HG02759 (cell line): ENCODE data around the gene PPP1R9A.
"Not testable (repeated sequence)": the region's sequence is repeated elsewhere in the genome, so short reads cannot be mapped to it uniquely, and the experiment has no call there.

Experiments used
- ATAC-seq: cut with Tn5 transposase; IDR thresholded peaks from one replicate; pipeline ENCODE4 v1.9.1; 2021; ENCODE audit warnings: mild to moderate bottlenecking, moderate library complexity; ENCODE audit not compliant: unreplicated experiment

Gene PPP1R9A

DNA sequence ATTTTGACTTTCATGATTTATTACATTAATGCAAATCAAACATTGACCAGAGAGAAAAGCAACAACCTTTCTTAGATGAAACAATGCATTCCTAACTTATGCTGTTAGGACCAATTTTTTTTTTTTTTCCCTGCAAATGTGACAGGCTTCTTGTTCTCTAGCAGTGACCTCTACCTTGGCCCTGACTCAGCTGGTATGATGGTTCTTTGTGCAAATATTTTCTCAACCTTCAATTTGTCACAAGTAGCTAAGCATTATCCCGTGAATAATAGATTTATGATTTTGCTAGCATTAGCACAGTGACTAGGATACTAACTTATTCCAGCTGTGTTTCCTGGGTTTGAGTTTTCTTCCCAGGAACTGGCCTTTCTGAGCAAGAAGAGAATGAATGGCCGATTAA lies 64.9 kb downstream of the PPP1R9A start:
- no peak for ATAC-seq

DNA sequence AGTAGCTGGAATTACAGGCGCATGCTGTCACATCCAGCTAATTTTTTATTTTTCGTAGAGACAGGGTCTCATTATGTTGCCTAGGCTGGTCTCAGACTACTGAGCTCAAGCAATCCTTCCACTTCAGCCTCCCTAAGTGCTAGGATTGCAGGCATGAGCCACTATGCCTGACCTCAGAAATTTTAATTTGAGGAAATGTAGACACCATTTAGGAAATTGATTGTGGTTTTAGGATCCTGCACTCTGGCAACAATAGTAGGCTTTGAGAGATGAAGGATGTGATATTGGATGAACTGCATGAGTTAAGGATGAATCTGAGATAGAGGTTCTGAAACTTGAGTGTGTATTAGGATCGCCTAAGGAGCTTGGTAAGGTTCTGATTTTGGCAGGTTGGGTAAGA lies 66.5 kb downstream of the PPP1R9A start:
- no peak for ATAC-seq

DNA sequence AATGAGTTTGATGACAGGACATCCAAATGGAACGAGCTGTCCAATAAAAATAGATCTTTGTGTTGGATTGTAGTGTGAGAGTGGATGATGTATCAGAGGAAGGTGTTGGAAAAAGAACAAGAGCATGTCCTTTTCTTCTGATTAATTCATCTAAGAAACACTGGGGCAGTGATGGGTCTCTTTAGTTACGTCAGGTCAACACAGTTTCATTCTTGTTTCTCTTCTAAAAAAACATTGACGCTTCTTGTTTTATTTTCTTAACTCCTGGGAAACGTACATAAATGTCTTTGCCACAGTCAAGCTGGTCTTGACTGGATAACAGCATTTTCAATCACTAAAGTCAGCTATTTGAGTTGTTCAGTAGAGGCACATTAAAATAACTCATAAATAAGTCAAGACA lies 67.0 kb downstream of the PPP1R9A start:
- no peak for ATAC-seq

DNA sequence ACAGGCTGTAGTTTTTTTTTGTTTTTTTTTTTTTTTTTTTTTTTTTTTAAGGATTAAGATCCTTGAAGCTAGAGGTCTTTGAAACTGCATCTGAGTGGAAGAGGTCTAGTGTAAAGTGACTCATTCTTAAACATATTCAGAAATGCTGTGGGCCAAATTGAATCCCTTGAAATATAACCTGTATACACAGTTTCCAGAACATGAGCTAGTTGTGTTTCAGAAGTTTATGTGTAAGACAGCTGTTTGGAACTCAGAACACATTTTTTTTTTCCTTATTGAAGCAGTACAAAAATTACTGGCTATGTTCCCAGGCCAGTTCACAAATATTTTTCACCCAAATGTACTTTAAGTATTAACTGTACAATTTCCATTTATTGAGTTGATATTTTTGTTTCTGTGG lies 67.9 kb downstream of the PPP1R9A start:
- no peak for ATAC-seq

DNA sequence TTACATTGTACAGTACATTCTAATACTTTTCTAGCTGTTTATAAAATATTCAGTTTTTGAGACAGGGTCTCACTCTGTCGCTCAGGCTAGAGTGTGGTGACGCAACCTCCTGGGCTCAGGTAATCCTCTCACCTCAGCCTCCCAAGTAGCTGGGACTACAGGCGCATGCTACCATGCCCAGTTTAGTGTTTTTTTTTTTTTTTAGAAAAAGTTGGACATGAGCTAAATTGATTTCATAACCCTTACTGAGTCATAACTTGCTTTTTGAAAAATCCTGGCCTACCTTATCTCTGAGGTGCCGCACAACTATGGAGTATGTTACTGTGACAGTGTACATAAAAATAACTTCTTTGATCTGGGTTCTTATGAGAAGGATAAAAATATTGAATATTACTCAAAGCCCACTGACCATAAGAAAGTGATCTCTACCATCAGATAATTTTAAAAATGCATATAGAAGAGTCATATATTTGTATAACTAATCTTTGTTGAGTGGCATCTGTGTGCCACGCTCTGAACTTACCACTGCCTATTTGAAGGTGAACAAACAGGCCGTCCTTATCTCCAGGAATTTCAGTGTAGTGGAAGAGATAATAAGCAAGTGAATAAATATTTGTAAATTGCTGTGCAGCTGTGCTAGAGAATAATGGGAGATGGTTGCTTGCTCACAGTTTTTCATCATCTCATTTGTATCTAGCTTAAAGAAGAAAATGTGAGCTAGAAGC lies 73.2 kb downstream of the PPP1R9A start:
- ATAC-seq = no peak

DNA sequence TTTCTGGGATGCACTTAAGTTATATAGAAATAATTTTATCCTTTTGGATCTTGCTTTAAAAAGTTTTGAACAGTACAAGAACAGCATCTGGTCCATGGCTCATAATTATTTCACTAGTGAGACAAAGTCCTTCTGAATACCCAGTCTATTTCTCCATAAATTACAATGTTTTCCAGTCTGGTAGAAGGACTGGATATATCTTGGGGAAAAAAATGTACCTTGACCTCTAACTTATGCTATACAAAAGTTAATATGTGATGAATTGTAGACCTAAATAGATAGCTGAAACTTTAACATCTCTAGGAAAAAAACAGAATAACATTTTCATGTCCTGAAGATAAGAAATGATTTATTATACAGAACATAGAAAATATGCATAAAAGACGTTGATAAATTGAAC lies 88.5 kb downstream of the PPP1R9A start:
- ATAC-seq = no peak

DNA sequence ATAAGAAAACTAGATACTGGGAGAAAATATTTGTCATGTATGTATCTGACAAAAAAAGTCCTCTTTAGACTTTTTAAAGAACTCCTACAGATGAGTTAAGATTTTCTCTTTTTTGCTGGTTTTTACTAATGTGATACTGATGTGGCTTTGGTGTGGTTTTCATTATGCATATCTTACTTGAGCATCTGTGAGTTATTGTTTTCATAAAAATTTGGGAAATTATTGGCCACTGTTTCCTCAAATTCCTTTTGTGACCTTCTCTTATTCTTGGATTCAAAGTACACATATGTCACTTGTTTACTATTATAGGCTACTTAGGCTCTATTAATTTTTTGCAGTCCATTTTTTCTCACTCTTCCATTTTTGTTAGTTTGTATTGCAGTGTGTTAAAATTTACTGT lies 89.0 kb downstream of the PPP1R9A start:
- ATAC-seq = no peak

DNA sequence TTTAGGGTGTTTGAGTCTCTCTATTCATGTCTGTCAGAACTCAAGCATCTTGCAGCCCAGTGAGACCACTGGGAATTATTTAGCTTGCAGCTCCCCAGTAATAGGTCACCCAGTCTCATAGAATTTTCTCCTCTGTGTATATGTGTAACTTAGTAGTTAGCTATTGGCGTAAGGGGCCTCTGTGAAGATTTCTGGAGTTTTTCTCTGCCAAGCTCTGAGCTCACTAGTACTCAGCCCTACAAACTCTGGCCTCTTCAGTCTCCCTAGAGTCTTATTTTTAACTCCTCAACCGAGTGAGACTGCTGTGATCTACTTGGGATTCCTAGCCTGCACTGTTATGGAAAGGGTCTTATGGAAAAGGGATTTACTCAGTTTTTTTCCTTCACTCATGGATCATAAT lies 90.2 kb downstream of the PPP1R9A start:
- ATAC-seq = no peak

DNA sequence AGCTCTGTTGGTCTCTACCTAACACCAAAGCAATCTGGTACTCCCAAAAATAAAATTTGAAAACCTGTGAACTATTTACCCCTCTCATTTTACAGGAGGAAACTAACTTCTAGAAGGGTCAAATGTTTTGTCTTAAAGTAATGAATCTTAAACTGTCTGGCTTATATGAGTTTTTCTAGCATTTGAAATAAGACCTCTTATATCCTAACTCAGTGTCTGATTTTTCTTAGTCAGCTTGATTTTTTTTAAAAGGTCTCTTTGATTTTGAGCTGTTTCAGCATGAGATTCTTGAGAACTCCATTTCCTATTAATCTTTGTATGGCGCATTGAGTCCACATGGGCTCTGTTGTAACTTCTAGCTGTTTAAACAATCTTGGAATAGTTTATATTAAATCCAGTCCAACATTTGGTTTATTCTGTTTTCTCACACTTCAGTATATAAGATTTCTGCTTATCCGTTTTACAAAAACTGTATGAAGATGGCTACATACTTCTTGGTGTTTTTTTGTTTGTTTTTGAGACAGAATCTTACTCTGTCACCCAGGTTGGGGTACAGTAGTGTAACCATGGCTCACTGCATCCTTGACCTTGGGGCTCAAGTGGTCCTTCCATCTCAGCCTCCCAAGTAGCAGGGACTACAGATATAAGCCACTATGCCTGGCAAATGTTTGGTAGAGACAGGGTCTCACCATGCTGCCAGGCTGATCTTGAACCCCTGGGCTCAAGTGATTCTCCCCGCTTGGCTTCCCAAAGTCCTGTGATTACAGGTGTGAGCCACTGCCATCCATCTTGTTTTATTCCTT lies 91.1 kb downstream of the PPP1R9A start:
- no peak for ATAC-seq

DNA sequence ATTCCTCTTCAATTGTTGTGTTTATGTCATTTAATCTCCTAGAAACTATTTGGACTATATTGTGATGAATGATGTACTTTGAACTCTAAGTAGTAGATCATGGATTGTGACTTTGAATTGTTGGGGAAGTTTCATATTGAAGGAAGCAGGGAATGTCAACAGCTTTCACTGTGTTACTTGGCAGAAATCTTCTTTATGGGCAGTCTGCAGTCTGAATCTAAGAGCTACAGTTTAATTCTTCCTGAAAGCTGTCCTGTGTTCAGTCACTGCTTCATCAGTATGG lies 91.6 kb downstream of the PPP1R9A start:
- ATAC-seq = no peak

DNA sequence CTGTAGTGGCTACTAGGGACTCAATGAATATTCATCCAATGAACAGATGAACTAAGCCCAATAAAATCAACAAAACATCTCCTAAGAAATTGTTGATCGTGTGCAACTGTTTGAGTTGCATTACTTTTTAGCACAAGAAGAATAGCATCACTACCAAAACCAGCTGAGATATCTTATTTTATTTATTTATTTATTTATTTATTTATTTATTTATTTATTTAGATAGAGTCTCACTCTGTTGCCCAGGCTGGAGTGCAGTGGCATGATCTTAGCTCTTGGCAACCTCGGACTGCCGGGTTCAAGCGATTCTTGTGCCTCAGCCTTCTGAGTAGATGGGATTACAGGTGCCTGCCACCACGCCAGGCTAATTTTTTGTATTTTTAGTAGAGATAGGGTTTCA lies 92.2 kb downstream of the PPP1R9A start:
- ATAC-seq = not testable (repeated sequence)

DNA sequence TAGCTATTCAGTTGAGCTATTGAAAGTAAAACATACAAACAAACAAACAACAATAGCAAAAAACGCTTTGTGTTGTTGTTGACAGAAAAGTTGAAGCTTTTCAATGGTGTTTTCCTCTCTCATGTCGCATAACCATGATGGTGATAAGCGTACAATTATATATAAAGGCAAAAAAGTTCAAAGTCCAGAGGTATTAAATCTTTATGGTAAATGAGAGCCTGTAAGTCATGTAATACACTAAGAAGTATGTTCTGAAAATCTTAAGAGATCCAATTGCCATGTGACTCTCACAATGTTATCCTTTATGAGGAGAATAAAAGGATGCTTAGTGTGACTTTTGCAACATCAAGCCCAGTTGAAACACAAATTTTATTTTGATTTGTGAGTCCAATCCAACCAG lies 93.9 kb downstream of the PPP1R9A start:
- no peak for ATAC-seq

DNA sequence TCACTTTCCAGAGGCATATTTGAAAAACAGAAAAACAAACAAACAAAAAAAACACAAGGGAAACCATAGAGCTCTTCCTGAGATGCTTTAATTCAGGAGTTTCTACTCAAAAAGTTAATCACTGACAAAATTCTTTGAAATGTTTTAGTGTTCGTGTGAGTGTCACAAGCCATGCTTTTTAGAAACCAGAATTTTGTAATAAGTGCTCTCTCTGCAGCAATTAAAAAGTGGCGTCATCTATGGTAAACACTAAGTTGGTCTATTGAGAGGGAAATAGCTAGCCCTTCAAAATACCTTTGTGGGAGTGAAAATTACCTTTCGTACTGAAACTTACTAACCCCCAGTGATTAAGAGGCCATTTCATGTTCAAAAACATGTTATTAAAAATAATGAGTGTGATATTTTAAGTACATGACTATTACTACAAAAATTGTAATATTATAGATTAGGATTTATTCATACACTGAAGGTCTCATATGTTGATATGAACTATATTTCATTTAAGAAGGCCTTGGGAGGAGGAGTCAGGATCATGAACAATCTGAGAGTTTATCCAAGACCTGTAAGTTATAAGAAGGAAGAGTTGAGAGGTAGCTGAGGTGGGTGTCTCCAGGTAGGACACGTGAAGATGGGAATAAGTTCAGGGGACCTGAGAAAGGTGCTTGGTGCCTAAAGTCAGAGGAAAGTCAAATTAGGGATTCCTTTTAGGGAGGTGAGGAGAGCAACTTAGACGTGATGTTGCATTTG lies 94.6 kb downstream of the PPP1R9A start:
- no peak for ATAC-seq

DNA sequence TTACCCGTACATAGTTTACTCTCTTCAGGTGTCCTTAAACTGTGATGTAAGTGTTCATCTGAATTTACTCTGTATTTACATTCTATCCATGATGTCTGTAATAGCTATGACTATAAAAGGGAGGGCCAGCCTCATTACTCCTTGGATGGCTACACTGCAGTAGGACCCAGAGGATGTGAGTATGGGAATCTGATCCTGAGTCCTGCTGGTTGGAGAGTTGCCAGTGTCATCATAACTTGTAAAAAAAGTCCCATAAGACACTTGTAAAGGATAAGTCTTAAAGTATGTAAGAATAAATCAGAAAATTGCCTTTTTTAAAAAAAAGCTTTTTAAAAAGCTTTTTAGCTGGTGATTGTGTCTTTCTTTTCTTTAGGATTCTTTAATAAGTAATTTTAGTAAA lies 95.4 kb downstream of the PPP1R9A start:
- ATAC-seq = no peak

DNA sequence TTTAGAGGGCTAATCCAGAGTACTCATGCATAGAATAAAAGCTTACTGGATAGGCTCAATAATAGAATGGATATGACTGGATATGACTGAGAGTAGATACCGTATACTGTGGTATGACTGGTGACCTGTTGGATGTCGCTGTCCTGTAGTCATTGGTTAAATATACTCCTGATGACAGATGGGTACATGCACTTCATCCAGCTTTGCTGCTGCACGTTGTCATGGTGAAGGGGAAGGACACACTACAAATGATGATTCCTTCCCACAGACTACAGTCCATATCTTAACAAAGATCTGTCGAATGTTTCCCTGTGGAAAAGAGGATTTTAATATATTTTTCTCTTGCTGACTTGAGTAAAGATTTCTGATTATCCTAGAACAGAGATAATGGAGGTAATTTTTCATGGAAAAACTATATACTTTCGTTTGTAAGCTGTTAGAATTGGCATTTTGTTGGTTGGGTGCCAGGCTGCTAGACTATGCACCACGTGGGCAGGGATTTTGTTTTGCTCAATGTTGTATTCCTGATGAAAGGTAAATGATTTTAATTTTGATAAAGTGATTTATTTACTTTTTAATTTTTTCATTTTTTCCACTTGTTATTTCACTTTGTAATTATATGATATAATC lies 97.3 kb downstream of the PPP1R9A start:
- ATAC-seq = no peak

DNA sequence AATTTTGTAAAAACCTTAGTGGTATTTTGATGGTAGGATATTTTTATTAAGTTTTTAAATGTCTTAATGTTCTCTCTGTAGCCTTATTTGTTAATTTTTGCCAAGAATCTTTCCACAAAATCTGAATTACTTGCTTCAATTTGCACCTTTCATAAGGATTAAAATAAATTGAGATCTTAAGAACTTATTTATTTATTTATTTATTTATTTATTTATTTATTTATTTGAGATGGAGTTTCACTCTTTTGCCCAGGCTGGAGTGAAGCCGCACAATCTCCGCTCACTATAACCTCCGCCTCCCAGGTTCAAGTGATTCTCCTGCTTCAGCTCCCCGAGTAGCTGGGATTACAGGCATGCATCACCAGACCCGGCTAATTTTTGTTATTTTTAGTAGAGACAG lies 98.6 kb downstream of the PPP1R9A start:
- no peak for ATAC-seq

DNA sequence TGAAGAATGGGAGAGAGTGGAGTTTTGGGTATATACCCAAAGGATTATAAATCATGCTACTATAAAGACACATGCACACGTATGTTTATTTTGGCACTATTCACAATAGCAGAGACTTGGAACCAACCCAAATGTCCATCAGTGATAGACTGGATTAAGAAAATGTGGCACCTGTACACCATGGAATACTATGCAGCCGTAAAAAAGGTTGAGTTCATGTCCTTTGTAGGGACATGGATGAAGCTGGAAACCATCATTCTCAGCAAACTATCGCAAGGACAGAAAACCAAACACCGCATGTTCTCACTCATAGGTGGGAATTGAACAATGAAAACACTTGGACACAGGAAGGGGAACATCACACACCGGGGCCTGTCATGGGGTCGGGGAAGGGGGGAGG lies 101.4 kb downstream of the PPP1R9A start:
- ATAC-seq = not testable (repeated sequence)

DNA sequence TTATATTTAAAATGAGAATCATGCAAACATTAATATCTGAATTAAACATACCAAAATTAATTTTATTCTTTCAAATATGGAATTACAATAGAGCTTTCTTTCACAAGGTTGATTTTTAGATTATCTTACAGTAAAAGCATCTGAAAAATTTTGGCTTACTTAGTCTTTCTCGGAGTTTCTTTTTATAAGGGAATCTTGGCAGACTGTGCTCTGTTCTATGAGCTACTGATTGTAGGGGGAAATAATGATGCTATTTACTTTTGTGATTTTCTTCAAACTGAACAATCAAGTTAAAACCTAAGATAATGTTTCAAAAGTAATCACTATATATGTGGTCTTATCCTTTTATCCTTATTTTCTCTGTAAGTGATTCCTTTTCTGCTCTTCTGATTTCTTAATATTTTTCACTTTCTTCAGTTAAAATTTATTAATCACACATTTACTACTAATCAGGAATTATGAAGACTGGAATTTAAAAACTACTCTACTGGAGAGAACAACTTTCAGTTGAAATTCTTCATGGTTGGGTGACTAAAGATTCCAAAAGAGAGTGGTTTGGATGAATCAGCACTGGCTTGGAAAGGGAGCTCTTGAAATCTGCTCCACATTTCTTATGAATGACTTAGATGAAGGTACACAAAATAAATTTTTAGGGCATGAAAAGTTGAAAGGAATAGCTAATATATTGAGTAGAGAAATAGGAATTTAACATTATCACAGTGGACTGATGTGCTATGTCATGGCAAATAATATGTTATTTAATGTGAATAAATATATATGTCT lies 103.9 kb downstream of the PPP1R9A start:
- no peak for ATAC-seq

DNA sequence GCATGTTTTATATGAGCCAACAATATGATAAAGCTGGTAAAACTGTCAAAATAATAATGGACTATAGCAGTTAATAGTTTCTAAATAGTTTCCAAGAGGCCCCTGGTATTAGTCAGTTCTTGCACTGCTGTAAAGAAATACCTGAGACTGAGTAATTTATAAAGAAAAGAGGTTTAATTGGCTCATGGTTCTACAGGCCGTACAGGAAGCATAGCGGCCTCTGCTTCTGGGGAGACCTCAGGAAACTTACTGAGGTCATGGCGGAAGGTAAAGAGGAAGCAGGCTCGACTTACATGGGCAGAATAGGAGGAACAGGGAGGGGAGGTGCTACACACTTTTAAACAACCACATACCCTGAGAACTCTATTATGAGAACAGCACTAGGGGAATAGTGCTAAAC lies 104.6 kb downstream of the PPP1R9A start:
- ATAC-seq = no peak

DNA sequence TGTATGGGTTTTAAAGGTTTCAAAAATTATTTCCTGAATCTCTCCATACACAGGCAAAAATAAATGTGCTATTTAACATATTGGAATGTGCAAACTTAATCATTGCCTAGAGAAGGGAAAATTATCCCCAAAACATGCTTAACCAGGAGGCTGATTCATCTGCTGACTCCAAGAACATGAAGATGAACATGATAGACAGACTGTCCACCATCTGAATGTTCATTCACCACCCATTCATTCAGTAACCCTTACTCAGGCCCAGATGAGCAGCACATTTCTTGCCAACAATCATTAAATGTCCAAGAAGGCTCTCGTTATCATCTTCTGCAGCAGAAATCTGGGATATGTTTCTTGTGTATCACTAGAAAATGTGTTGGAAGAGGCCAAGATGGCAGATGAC lies 110.6 kb downstream of the PPP1R9A start:
- ATAC-seq = no peak

DNA sequence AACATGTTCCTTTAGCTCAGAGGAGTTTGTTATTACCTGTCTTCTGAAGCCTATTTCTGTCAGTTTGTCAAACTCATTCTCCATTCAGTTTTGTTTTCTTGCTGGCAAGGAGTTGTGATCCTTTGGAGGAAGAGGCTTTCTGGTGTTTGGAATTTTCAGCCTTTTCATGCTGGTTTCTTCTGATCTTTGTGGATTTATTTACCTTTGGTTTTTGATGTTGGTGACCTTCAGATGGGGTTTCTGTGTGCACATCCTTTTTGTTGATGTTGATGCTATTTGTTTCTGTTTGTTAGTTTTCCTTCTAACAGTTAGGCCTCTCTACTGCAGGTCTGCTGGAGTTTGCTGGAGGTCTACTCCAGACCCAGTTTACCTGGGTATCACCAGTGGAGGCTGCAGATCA lies 118.6 kb downstream of the PPP1R9A start:
- ATAC-seq = no peak
